Tibial nerve (tissue), 4 donors: ENCODE measurements around the gene C22orf42.

Experiments
- CTCF ChIP-seq, 5 experiments: fragments of 200-600 bp in 3 of 5; fragments of 450-650 bp in 2 of 5; sonication (generic) in 3 of 5; IDR thresholded peaks; one replicate each; pipeline ENCODE4 v1.5.1; 2016 to 2019; ENCODE audit warnings: antibody characterized with exemption in 5 of 5, mild to moderate bottlenecking in 3 of 5, moderate library complexity in 2 of 5
- EP300 ChIP-seq, 2 donors: sonication (generic); formaldehyde crosslinking; IDR thresholded peaks; one replicate each; pipeline ENCODE4 v1.6.1; 2017; ENCODE audit warnings: antibody characterized with exemption in 2 of 2, mild to moderate bottlenecking in 1 of 2

- no peak for TF ChIP-seq CTCF (IDR thresholded peaks at IDR 0.05)
- no peak for TF ChIP-seq EP300 (IDR thresholded peaks at IDR 0.05)
These were observed 28.6 kb downstream of the C22orf42 start for GRCh38 chr22:32130464-32130863.
